ENCODE measurements around the gene TFDP2.
"Not testable (repeated sequence)": the region's sequence is repeated elsewhere in the genome, so short reads cannot be mapped to it uniquely, and the experiment has no call there.

The TFDP2 gene

DNA sequence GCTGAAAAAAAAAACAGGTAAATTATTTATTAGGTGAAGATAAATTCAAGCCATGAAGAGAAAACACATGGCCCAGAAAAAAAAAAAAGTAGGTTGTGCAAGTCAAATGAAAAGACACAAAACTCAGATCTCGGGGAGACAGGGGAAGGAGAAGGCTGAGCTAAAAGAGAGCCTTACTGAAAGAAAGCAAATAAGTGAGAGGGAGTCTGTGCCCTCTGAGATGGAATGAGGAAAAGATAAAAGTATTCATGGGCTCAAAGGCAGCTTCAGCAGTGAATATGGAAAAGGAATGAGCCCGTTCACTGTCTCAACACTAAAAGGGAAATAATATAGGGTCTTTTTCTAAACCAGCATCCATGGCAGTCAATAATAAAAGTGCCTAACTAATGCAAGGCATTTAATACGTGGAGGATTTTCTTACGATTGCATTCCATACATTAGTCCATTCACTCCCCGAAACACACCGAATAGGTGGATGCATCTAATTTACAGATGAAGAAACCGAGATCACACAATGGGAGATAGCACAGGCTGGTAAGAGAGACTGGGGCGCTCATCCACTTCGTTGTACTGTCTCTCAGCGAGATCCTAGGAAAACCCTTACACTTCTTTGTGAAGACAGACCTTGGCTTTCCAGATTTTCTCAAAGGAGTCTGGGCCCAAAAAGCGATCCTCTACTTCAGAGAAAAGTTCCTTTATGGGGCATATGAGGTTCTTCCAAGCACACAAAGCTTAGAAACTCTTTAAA is 1.1 kb downstream of the TFDP2 start:
- H3K27ac Mint-ChIP-seq: peak overlapping the region; percentile 65
- no peaks in the 10 kb centered on the region for H3K9me3 Mint-ChIP-seq
- peaks cover 26% of the 10 kb centered on the region for H3K4me1 Mint-ChIP-seq (ENCODE audit: low read depth)
- peak overlapping the region; percentile 89 for H3K4me3 Mint-ChIP-seq
- no peak for DNase-seq (ENCODE audit: low spot score)
- H3K36me3 Mint-ChIP-seq (ENCODE audit: low read depth): no peaks in the 10 kb centered on the region
- H3K27me3 Mint-ChIP-seq (ENCODE audit: low read depth): peaks cover 6% of the 10 kb centered on the region

DNA sequence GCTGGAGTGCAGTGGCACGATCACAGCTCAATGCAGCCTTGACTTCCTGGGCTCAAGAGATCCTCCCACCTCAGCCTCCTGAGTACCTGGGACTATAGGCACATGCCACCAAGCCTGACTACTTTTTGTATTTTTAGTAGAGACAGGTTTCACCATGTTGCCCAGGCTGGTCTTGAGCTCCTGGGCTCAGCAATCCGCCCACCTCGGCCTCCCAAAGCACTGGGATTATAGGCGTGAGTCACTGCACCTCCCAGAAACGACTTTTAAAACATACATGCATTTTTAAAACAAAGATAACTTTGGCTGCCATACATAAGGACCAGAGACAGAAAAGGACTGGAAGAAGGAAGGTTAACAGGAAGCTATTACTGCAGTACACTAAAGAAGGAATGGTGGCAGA is 4.8 kb downstream of the TFDP2 start:
- H3K4me1 Mint-ChIP-seq (ENCODE audit: low read depth): peaks cover 25% of the 10 kb centered on the region
- not testable (repeated sequence) for DNase-seq (ENCODE audit: low spot score); H3K27ac Mint-ChIP-seq; H3K27me3 Mint-ChIP-seq (ENCODE audit: low read depth); H3K9me3 Mint-ChIP-seq; H3K4me3 Mint-ChIP-seq
- peaks cover 11% of the 10 kb centered on the region for H3K36me3 Mint-ChIP-seq (ENCODE audit: low read depth)

DNA sequence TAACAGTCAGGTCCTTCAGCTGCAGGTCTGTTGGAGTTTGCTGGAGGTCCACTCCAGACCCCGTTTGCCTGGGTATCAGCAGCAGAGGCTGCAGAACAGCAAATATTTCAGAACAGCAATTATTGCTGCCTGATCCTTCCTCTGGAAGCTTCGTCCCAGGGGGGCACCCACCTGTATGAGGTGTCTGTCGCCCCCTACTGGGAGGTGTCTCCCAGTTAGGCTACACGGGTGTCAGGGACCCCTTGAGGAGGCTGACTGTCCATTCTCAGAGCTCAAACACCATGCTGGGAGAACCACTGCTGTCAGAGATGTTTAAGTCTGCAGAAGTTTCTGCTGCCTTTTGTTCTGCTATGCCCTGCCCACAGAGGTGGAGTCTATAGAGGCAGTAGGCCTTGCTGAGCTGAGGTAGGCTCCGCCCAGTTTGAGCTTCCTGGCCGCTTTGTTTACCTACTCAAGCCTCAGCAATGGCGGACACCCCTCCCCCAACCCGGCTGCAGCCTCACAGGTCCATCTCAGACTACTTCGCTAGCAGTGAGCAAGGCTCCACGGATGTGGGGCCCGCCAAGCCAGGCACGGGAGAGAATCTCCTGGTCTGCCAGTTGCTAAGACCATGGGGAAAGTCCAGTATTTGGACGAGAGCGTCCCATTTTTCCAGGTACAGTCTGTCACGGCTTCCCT is 8.6 kb downstream of the TFDP2 start:
- not testable (repeated sequence) for DNase-seq (ENCODE audit: low spot score); H3K4me3 Mint-ChIP-seq; H3K27me3 Mint-ChIP-seq (ENCODE audit: low read depth); H3K4me1 Mint-ChIP-seq (ENCODE audit: low read depth); H3K27ac Mint-ChIP-seq
- Mint-ChIP-seq H3K9me3 (peaks cover 20% of the 10 kb centered on the region), H3K36me3 (ENCODE audit: low read depth) (peaks cover 16% of the 10 kb centered on the region)

- H3K4me1 Mint-ChIP-seq (ENCODE audit: low read depth); H3K27me3 Mint-ChIP-seq (ENCODE audit: low read depth); H3K4me3 Mint-ChIP-seq; H3K27ac Mint-ChIP-seq; DNase-seq (ENCODE audit: low spot score): not testable (repeated sequence)
- Mint-ChIP-seq H3K36me3 (ENCODE audit: low read depth) (peaks cover 14% of the 10 kb centered on the region), H3K9me3 (peaks cover 14% of the 10 kb centered on the region)
These were observed 12.3 kb downstream of the TFDP2 start for GRCh38 chr3:142137089-142137488.

DNA sequence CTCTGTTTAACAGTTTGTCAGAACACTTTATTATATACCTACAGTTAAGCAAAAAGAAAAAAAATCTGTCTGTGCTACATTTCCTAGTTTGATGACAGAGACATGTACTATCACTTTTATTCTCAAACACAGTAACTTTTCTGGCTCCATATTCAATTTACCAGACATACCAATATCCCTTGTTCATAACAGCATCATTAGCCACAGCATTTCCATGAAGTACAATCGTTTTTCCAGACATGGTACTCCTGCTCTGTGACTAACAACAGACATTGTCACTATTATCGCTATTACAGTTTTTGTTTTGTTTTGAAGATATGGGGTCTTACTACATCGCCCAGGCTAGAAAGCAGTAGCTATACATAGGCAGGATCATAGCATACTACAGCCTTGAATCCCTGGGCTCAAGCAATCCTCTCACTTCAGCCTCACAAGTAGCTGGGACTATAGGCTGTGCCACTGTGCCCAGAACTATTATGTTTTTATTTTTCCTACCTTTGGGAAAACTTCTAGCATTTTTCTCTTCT is 14.5 kb downstream of the TFDP2 start:
- H3K36me3 Mint-ChIP-seq (ENCODE audit: low read depth): peaks cover 8% of the 10 kb centered on the region
- peaks cover 6% of the 10 kb centered on the region for H3K4me1 Mint-ChIP-seq (ENCODE audit: low read depth)
- no peak overlapping the region for H3K4me3 Mint-ChIP-seq
- H3K9me3 Mint-ChIP-seq: peaks cover 13% of the 10 kb centered on the region
- no peak overlapping the region for H3K27ac Mint-ChIP-seq
- no peaks in the 10 kb centered on the region for H3K27me3 Mint-ChIP-seq (ENCODE audit: low read depth)
- no peak for DNase-seq (ENCODE audit: low spot score)

- Mint-ChIP-seq H3K27me3 (ENCODE audit: low read depth) (no peaks in the 10 kb centered on the region), H3K4me1 (ENCODE audit: low read depth) (peaks cover 2% of the 10 kb centered on the region), H3K27ac (no peak overlapping the region), H3K4me3 (no peak overlapping the region), H3K36me3 (ENCODE audit: low read depth) (no peaks in the 10 kb centered on the region), H3K9me3 (no peaks in the 10 kb centered on the region)
- no peak for DNase-seq (ENCODE audit: low spot score)
These were observed 19.7 kb downstream of the TFDP2 start for GRCh38 chr3:142129516-142130171.

DNA sequence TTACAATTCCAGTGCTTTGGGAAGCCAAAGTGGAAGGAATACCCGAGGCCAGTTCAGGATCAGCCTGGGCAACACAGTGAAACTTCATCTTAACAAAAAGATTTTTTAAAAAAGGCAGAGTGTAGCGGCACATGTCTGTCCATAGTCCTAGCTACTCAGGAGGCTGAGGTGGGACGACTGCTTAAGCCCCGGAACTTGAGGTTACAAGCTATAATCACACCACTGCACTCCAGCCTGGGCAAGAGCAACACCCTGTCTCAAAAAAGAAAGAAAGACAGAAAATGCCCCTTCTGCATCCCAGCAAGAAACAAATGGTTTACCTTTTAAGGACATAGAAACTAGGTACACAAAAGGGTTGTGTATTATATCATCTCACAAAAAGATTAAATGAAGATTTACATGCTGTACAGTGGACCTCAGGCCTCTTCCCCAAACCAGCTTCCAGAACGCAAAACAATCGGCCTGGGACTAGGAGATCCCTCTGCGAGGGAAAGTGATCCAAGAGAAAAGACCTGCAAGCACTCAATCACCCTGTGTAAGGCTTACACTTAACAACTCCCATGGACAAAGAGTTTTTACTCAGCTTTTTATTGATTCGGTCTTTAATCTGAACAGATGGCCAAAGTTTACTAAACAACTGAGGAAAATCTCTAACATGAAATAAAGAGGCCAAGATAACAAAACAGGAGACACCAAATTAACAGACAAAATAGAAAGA is 21.2 kb downstream of the TFDP2 start:
- Mint-ChIP-seq H3K4me1 (ENCODE audit: low read depth) (peaks cover 2% of the 10 kb centered on the region), H3K27ac (no peak overlapping the region), H3K9me3 (no peaks in the 10 kb centered on the region), H3K36me3 (ENCODE audit: low read depth) (no peaks in the 10 kb centered on the region), H3K27me3 (ENCODE audit: low read depth) (no peaks in the 10 kb centered on the region), H3K4me3 (no peak overlapping the region)
- no peak for DNase-seq (ENCODE audit: low spot score)

DNA sequence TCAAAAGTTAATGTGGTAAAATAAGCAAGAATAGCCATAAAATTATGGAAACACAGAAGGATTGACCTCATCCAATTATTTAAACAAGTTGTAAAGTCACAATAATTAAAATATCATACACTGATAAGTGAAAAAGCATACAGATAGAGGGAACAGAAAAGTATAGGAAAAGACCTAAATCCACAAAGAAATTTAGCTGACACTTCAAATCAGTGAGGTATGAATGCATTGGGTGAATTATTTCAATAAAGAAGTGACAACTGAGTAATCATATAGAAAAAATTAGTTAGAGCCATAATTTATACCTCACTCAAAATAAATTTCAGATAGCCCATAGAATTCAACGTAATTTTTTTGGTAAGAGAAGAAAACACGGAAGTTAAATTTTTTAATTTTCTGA is 25.1 kb downstream of the TFDP2 start:
- Mint-ChIP-seq H3K4me1 (ENCODE audit: low read depth) (peaks cover 2% of the 10 kb centered on the region), H3K27me3 (ENCODE audit: low read depth) (no peaks in the 10 kb centered on the region), H3K9me3 (no peaks in the 10 kb centered on the region), H3K36me3 (ENCODE audit: low read depth) (no peaks in the 10 kb centered on the region), H3K27ac (no peak overlapping the region), H3K4me3 (no peak overlapping the region)
- no peak for DNase-seq (ENCODE audit: low spot score)

GRCh38 chr3:142120707-142121106 is 28.6 kb downstream of the TFDP2 start:
- H3K9me3 Mint-ChIP-seq: no peaks in the 10 kb centered on the region

GRCh38 chr3:142118911-142119310 is 30.4 kb downstream of the TFDP2 start:
- no peak for DNase-seq (ENCODE audit: low spot score)
- no peak overlapping the region for H3K27ac Mint-ChIP-seq
- no peak overlapping the region for H3K4me3 Mint-ChIP-seq
- H3K36me3 Mint-ChIP-seq (ENCODE audit: low read depth): peaks cover 1% of the 10 kb centered on the region
- H3K27me3 Mint-ChIP-seq (ENCODE audit: low read depth): no peaks in the 10 kb centered on the region
- no peaks in the 10 kb centered on the region for H3K9me3 Mint-ChIP-seq
- H3K4me1 Mint-ChIP-seq (ENCODE audit: low read depth): peaks cover 4% of the 10 kb centered on the region

More at GRCh38 chr3:142120707-142121106, 28.6 kb downstream of the TFDP2 start:
- Mint-ChIP-seq H3K27ac (no peak overlapping the region), H3K4me1 (ENCODE audit: low read depth) (peaks cover 4% of the 10 kb centered on the region), H3K36me3 (ENCODE audit: low read depth) (peaks cover under 1% of the 10 kb centered on the region), H3K4me3 (no peak overlapping the region), H3K27me3 (ENCODE audit: low read depth) (no peaks in the 10 kb centered on the region)
- DNase-seq (ENCODE audit: low spot score): no peak

DNA sequence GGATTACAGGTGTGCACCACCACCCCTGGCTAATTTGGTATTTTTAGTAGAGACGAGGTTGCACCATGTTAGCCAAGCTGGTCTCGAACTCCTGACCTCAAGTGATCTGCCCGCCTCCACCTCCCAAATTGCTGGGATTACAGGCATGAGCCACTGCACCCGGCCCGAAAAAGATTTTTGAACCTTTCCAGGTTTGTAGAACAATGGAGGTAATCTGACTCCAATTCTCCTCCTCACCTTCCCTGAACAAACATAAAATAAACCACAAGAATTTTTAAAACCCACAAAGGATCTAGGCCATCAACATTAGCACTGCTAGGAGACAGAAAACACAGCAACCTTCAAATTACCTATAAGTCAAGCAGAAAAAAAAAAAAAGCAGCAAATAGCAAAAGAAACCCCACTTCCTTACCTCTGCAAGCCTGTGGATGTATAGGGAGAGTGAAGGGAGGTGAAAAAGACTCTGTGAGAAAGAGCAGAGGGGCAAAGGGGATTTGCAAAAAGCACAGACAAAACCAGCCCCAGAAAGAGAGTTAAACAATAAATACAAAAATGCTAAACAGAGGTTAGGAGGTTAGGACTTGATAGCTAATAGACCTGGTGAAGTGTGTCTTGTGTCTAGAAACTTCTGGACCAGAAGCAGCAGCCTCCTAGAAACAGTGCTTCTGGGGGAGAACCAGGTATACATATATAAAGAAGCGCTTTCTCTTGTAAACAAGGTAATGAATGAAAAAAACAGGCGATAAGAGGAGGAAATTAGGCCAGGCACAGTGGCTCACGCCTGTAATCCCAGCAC is 32.1 kb downstream of the TFDP2 start:
- Mint-ChIP-seq H3K27me3 (ENCODE audit: low read depth) (no peaks in the 10 kb centered on the region), H3K27ac (no peak overlapping the region), H3K36me3 (ENCODE audit: low read depth) (peaks cover 2% of the 10 kb centered on the region), H3K9me3 (no peaks in the 10 kb centered on the region), H3K4me3 (no peak overlapping the region), H3K4me1 (ENCODE audit: low read depth) (peaks cover 6% of the 10 kb centered on the region)
- DNase-seq (ENCODE audit: low spot score): no peak

DNA sequence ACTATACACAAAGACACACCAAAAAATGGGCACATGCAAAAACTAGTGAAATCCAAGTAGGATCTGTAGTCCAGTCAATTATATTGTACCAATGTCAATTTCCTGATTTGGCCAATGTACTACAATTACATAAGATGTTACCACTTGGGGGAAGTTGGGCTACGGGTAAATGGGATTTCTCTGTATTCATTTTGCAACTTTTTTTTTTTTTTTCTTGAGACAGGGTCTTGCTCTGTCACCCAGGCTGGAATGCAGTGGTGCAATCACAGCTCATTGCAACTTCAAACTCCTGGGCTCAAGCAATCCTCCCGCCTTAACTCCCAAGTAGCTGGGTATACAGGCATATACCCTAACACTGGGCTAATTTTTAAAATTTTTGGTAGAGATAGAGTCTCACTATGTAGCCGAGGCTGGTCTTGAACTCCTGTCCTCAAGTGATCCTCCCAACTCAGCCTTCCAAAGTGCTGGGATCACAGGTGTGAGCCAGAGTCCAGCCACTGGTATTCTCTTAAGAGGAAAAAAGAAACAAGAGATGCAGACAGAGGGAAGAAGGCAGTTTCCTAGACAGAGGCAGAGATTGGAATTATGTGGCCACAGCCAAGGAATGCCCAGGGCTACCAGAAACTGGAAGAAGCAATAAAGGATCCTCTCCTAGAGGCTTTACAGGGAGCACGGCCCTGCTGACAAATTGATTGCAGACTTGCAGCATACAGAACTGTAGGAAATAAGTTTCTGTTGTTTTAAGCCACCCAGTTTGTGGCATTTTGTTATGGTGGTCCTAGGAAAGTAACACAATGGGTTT is 33.3 kb downstream of the TFDP2 start:
- Mint-ChIP-seq H3K4me1 (ENCODE audit: low read depth) (peaks cover 10% of the 10 kb centered on the region), H3K9me3 (peaks cover 4% of the 10 kb centered on the region), H3K36me3 (ENCODE audit: low read depth) (peaks cover 6% of the 10 kb centered on the region), H3K27me3 (ENCODE audit: low read depth) (no peaks in the 10 kb centered on the region), H3K4me3 (no peak overlapping the region), H3K27ac (no peak overlapping the region)
- DNase-seq (ENCODE audit: low spot score): no peak

Data from T-helper 2 cell treated with Interferon-gamma antibody and Interleukin-4, amounts not matched to agents 5 μg/mL and 100 μg/mL, for 36 hours (primary cell).